Activated T-helper 1 cell treated with anti-CD3 and anti-CD28 coated beads, Interleukin-12 subunit alpha, Interleukin-12 subunit beta, Interleukin-2, Interleukin-4 antibody, amounts not matched to agents 30 ng/mL and 10 ng/mL and 1 ng/mL, durations not matched to agents 14 hours and 24 hours and 36 hours (primary cell): ENCODE measurements around the gene PAXIP1. TPM values are rescaled to one million over a fixed set of nuclear protein-coding genes. Genes with fewer than 3 reads are reported as not detected.

Source experiments
- DNase-seq: peaks from one replicate; pipeline ENCODE4 v3.0.0; 2021; ENCODE audit warnings: low spot score
- H3K27ac Mint-ChIP-seq: one replicate; pipeline ENCODE4 v1.8.0; 2021; ENCODE audit warnings: mild to moderate bottlenecking, mixed read lengths
- H3K27me3 Mint-ChIP-seq: one replicate; pipeline ENCODE4 v1.8.0; 2022; ENCODE audit warnings: mild to moderate bottlenecking, moderate library complexity, mixed read lengths; ENCODE audit not compliant: insufficient read depth
- H3K36me3 Mint-ChIP-seq: one replicate; pipeline ENCODE4 v1.8.0; 2021; ENCODE audit warnings: low read depth, mixed read lengths
- H3K4me1 Mint-ChIP-seq: one replicate; pipeline ENCODE4 v1.8.0; 2021; ENCODE audit warnings: low read depth, mixed read lengths
- H3K4me3 Mint-ChIP-seq: one replicate; pipeline ENCODE4 v1.8.0; 2021; ENCODE audit warnings: mild to moderate bottlenecking, moderate library complexity, mixed read lengths
- H3K9me3 Mint-ChIP-seq: one replicate; pipeline ENCODE4 v1.8.0; 2021; ENCODE audit warnings: mixed read lengths
- intact Hi-C: fragments of 100-400 bp; cut with micrococcal nuclease; formaldehyde crosslinking; loops from one replicate; pipeline ENCODE4 v1.15.1; 2024
- total RNA-seq: library from RNA; stranded (reverse); gene quantifications from 2 replicates; pipeline ENCODE4 v1.2.3, GENCODE V29; 2022

The PAXIP1 gene
- total RNA-seq, 1 donor from 2014 or later, result 36.2 TPM

DNA sequence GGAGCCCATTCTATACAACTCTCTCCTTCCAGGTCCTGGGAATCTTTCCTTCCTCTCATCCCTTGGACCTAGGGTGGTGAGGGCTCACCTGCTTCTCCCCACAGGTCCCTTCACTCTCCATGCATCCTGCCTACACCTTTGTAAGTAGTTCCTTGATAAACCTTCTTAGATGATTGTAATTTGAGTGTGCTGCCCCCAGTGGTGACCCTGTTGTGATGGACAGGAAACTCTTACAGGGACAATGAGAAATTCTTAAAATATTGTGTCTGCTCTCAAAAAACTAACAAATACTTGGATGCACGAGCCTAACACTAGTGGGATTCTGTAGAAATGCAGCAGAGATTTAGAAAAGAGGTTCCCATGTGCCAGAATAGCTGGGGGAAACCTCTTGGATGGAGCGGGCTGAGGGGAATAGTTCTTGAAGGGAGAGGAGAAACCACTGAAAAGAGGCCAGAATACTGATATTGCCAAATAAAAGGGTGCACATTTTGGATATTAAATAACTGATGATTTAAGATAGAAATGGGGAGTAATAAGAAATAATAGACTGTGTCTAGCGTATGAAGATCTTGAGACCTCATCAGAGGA, 6.7 kb upstream of the PAXIP1 start:
- intact Hi-C loops, result loop anchor here (5.0 to 10.0 kb wide), 2 partner anchors 97 to 335 kb away; no protein-coding TSS in a partner anchor
- Mint-ChIP-seq H3K27me3 (peaks cover 9% of the 10 kb centered on the region), H3K36me3 (peaks cover 3% of the 10 kb centered on the region), H3K9me3 (no peaks in the 10 kb centered on the region), H3K27ac (no peak overlapping the region), H3K4me1 (peaks cover 2% of the 10 kb centered on the region), H3K4me3 (no peak overlapping the region)
- no peak for DNase-seq

DNA sequence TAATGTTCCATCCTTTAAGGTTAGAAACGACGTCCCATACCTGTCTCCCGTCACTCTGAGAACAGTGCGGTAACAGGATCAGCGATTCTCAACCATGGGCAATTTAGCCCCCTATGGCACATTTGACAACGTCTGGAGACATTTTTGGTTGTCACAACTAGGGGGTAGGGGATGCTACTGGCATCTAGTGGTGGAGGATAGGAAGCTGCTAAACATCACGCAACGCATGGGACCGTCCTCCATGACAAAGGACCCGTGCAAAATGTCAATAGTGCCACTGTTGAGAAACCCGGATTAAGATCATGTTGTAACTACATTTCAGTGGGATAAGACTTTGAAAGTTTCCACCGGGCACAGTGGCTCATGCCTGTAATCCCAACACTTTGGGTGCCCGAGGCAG, 5.0 kb upstream of the PAXIP1 start:
- Mint-ChIP-seq H3K9me3 (no peaks in the 10 kb centered on the region), H3K27ac (no peak overlapping the region), H3K4me3 (no peak overlapping the region), H3K27me3 (peaks cover 3% of the 10 kb centered on the region), H3K4me1 (peaks cover 6% of the 10 kb centered on the region), H3K36me3 (peaks cover 6% of the 10 kb centered on the region)
- no peak for DNase-seq
- intact Hi-C loops, result loop anchor here (1.0 to 10.0 kb wide), 3 partner anchors 80 to 337 kb away; no protein-coding TSS in a partner anchor

DNA sequence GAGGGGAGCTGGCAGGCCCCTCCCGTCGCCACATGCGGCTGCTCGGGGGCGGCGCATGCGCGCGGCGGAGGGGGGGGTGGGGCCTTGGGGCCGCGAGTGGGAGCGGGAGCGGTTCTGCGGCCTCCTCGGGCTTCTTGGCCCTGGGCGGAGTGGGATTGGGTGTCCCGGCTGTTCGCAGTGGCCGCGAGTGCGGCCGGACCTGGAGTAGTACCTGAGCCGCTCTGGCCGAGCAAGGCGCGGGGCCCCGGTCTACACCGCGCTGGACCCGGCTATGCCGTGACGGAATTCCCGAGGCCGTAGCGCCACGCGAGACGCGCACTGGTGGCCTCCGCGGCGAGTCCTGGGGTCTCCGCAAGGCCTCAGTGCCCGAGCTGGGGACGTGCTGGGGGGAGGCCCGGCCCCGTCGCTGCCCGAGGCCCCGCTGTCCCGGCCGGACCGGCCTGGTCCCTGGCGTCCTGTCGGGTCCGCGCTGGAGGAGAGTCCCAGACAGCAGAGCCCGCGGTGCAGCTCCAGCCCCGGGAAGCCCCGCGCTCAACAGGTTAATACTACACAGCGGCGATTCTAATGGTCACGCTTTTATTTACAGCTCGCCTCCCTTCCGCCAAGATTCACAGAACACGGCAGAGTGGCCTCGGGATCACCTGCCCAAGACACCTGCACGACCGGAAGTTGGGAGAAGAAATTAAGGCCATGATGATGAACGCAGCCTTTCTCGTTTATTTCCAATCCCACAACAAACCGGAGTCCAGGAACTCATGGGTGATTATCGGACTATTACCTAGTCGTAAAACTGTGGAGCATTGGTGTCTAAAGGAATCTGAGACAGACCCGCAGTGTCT, 671 bp upstream of the PAXIP1 start:
- Mint-ChIP-seq H3K27ac (peak overlapping the region; percentile 94), H3K27me3 (peaks cover 1% of the 10 kb centered on the region), H3K4me1 (peaks cover 6% of the 10 kb centered on the region), H3K36me3 (peaks cover 8% of the 10 kb centered on the region), H3K9me3 (no peaks in the 10 kb centered on the region), H3K4me3 (peak overlapping the region; percentile 95)
- DNase-seq, result peak; percentile 78
- intact Hi-C loops, result loop anchor here (1.0 to 10.0 kb wide), 6 partner anchors 67 to 639 kb away; partner anchors contain the start of genes HTR5A and RBM33

DNA sequence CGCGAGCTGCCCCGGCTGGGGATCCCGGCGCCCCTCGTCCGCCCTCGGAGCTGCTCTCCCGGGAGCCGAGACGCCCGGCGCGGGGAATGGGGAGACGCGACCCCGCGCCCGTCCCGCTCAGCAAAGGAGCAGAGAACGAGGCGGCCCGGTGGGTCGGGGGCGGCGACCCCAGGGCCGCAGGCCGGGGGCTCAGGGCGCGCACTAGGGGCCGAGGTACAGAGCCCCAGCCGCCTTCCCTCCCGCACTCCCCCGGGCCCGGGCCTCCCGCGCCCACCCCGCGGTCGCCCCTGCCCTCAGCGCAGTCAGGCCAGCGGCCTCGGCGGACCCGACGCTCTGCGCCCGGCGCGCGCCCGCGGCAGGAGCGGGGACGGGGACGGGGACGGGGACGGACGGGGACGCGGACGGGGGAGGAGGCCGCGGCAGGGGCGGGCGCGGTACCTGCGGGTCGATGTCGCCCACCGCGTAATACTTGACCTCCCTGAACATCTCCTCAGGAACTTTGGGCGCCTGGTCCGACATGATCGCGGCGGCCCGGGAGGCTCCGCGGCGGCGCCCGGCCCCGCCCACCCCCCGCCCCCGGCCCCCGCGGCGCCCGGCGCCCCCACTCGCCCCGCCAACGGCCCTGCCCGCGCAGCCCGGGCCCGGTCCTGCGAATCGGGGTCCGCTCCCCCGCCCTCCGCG, 373 bp downstream of the PAXIP1 start:
- Mint-ChIP-seq H3K4me3 (no peak overlapping the region), H3K27ac (no peak overlapping the region), H3K9me3 (no peaks in the 10 kb centered on the region), H3K36me3 (peaks cover 8% of the 10 kb centered on the region), H3K27me3 (peaks cover 1% of the 10 kb centered on the region), H3K4me1 (peaks cover 6% of the 10 kb centered on the region)
- DNase-seq, result peak; percentile 28
- intact Hi-C loops, result loop anchor here (1.0 to 10.0 kb wide), 5 partner anchors 68 to 640 kb away; partner anchors contain the start of genes HTR5A and RBM33

DNA sequence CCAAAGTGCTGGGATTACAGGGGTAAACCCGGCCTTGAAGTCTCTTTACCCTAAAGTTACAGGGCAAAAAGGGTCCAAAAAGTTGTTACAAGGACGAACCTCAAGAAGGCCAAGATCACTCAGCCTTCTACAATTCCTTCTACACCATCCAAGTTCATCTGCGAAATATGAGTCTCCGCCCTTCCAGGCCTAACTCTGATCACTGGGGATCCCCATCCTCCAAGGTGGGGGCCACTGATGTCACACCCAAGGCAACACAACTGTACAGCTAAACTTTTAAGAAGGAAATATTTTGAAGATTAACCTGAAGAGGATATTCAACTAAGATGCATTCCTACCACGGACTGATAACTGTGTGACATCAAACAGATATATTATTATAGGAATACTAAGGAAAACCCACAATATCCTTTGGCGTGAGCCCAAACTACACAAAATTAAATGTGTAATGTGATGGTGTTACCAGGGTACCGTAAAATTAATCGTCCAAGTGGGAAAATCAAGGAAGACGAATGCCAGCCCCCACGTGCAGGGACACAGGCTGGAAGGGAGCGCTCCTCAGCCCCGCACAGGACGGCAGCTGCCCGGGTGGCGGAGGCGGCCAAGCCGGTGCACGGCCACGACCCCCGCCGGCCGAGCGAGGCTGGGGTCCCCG, 1.0 kb downstream of the PAXIP1 start:
- no peak for DNase-seq

DNA sequence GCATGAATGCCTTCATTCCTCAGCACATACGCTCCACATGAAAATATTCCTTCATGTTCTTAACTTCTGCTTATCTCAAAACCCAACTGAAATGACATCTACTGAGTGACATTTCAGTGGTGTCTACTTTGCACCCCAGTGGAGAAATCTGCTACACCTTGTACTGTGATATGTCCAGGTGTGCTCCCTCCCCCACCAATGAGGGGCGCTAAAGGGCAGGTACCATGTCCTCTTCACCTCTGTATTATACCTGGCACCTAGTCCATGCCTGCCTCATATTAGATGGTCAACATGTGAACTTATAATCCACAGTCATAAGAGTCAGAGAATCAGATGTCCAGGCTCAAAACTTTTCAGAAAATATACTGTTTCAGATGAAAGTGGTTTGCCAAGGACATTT, 2.1 kb downstream of the PAXIP1 start:
- peaks cover 12% of the 10 kb centered on the region for H3K36me3 Mint-ChIP-seq
- no peak for DNase-seq
- intact Hi-C loops, result loop anchor here (5.0 to 10.0 kb wide), 2 partner anchors 344 to 642 kb away; partner anchors contain the start of gene RBM33

More for the DNA sequence above, 1.0 kb downstream of the PAXIP1 start:
- Mint-ChIP-seq H3K27ac (peak overlapping the region; percentile 90), H3K4me3 (no peak overlapping the region), H3K36me3 (peaks cover 9% of the 10 kb centered on the region), H3K9me3 (no peaks in the 10 kb centered on the region), H3K4me1 (peaks cover 11% of the 10 kb centered on the region), H3K27me3 (no peaks in the 10 kb centered on the region)
- intact Hi-C loops, result loop anchor here (2.0 to 10.0 kb wide), 4 partner anchors 69 to 640 kb away; partner anchors contain the start of genes HTR5A and RBM33

DNA sequence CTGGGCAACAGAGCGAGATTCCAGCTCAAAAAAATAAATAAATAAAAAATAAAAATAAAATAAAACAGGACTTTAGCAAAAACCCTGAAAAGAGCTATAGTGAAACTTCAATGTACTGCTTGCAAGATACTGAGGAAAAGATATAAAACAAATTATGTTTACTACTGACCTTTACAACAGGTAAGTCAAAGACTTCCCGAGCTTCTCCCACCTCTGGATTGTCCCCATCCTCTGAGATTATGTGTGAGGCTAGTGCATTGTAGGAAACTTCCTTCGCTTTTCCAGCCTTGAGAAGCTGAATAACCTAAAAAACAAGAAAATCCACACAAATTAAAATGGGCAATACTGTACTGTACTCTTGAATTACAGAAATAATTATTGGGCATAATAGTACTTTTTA, 4.4 kb downstream of the PAXIP1 start:
- intact Hi-C loops, result no loop called here
- Mint-ChIP-seq H3K27ac (no peak overlapping the region), H3K4me1 (peaks cover 9% of the 10 kb centered on the region), H3K9me3 (no peaks in the 10 kb centered on the region), H3K27me3 (no peaks in the 10 kb centered on the region), H3K4me3 (no peak overlapping the region), H3K36me3 (peaks cover 17% of the 10 kb centered on the region)
- no peak for DNase-seq

More for the DNA sequence above, 2.1 kb downstream of the PAXIP1 start:
- Mint-ChIP-seq H3K27me3 (no peaks in the 10 kb centered on the region), H3K4me1 (peaks cover 15% of the 10 kb centered on the region), H3K9me3 (no peaks in the 10 kb centered on the region), H3K4me3 (no peak overlapping the region), H3K27ac (no peak overlapping the region)

DNA sequence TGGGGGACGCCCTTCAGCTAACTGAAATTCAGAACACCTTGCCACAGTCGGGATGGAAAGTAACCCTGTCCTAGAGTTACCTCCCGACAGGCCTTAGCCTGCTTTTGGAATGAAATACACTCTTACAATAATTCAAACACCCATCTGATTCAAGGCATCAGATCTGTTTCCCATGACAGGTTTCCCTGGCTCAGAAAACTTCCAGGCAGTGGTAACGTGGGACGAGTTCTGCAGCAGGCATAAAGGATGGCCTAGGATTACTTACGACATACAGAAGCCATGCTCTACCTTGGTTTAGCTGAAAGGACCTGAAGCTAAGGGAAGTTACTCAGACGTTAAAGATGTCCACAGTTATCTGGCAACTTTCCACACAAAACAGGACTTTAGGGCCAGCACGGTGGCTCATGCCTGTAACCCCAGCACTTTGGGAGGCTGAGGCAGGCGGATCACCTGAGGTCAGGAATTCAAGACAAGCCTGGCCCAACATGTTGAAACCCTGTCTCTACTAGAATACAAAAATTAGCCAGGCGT, 5.0 kb downstream of the PAXIP1 start:
- Mint-ChIP-seq H3K9me3 (no peaks in the 10 kb centered on the region), H3K36me3 (peaks cover 23% of the 10 kb centered on the region), H3K4me3 (no peak overlapping the region), H3K27ac (no peak overlapping the region), H3K4me1 (peaks cover 9% of the 10 kb centered on the region), H3K27me3 (no peaks in the 10 kb centered on the region)
- intact Hi-C loops, result no loop called here
- DNase-seq, result no peak

DNA sequence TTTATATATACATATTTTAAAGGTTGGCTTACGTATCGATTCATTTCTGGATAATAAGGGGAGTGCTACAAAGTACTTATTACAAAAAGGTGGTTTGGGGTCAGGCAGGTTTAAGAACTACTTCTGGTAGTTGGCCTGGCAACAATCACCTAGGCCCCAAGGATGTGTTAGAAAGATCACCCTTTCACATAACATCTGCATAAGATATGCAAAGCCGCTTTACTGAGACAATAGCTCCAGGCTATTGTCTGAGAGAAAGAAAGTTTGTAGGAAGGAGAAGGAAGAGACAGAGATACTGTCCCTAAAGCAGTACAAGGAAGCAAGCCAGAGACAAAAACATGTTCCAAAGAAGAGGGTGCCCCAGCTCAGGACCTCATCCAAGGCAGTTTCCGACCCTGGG, 6.2 kb downstream of the PAXIP1 start:
- Mint-ChIP-seq H3K27me3 (no peaks in the 10 kb centered on the region), H3K9me3 (no peaks in the 10 kb centered on the region), H3K27ac (no peak overlapping the region), H3K4me1 (peaks cover 9% of the 10 kb centered on the region), H3K4me3 (no peak overlapping the region), H3K36me3 (peaks cover 28% of the 10 kb centered on the region)
- no peak for DNase-seq
- intact Hi-C loops, result no loop called here

DNA sequence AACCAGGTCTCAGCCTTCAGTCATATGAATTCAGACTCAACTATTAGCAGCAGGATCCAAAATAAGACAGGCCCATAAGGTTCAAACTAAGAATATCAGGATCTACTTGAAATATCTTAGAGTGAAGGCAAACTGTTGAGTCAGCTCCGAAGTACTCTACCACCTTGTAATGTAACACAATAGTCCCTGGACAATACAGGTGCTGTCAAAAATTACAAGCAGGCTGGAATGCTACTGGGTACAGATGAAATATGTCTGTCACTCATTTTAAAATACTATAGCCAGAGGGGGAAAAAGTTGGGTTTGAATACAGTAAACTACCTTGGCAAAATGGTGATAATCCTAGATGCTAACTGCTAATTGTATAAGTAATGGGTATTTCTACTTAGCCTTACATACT, 6.8 kb downstream of the PAXIP1 start:
- Mint-ChIP-seq H3K36me3 (peaks cover 30% of the 10 kb centered on the region), H3K27ac (no peak overlapping the region), H3K9me3 (no peaks in the 10 kb centered on the region), H3K4me3 (no peak overlapping the region), H3K4me1 (peaks cover 9% of the 10 kb centered on the region), H3K27me3 (no peaks in the 10 kb centered on the region)
- intact Hi-C loops, result no loop called here
- no peak for DNase-seq

DNA sequence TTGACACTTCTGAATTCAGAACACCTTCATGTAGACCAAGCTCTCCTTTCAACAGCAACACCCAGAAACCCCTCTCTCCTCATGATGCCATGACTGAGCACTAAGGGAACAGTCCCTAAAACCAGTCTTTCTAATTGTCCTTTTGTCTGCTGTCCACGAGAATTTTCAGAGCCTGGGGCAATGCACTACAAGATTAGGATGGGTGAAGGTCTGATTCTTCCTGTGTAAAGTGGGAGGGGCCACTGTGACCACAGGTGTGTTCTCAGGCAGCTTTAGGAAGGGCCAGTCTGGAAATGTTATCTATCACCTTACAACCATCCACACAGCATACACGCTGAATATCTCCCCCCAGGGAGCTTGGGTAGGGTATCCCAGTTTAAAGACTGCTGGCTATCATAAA, 7.9 kb downstream of the PAXIP1 start:
- no peak for DNase-seq
- no peak overlapping the region for H3K4me3 Mint-ChIP-seq
- H3K27me3 Mint-ChIP-seq, result no peaks in the 10 kb centered on the region
- no peak overlapping the region for H3K27ac Mint-ChIP-seq
- peaks cover 9% of the 10 kb centered on the region for H3K4me1 Mint-ChIP-seq
- peaks cover 34% of the 10 kb centered on the region for H3K36me3 Mint-ChIP-seq
- H3K9me3 Mint-ChIP-seq, result no peaks in the 10 kb centered on the region
- intact Hi-C loops, result no loop called here

DNA sequence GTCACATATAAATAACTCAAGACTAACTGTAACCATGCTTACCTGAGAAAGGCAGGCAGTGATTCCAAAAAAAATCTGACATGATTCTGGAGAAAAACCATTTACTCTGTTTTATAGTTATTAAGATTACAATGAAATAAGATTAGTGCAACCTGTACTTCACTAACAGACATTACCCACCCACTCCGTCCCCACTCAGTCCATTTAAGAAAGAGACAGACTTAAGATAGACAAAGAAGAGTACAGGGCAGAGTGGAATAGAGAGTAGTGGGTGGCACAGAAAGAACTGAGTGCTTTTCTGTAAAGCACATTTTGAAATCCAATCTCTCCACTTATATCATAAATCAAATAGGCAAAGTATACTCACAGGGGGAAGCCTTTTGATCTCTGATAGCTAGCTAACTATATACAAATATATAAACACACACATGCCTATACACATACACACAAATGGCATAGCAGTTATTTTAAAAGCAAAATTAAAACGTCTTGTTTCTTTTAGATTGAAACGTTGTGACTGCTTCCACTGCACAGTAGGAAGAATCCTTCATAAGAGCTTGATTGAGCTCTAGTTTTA, 11.9 kb downstream of the PAXIP1 start:
- Mint-ChIP-seq H3K27ac (no peak overlapping the region), H3K36me3 (peaks cover 40% of the 10 kb centered on the region), H3K4me1 (no peaks in the 10 kb centered on the region), H3K27me3 (no peaks in the 10 kb centered on the region), H3K4me3 (no peak overlapping the region), H3K9me3 (no peaks in the 10 kb centered on the region)
- DNase-seq, result no peak
- intact Hi-C loops, result no loop called here
